GM18505 (cell line): ENCODE data around the gene ETV6.

Experiments
- ATAC-seq: cut with Tn5 transposase; IDR thresholded peaks from one replicate; pipeline ENCODE4 v1.9.1; 2021; ENCODE audit not compliant: unreplicated experiment
- POLR2A ChIP-seq: IDR thresholded peaks from 4 replicates; pipeline ENCODE4 v1.6.1; 2011; ENCODE audit warnings: borderline replicate concordance; ENCODE audit not compliant: insufficient read depth, insufficient read length; ENCODE audit errors: extremely low read depth

ETV6 gene

GRCh38 chr12:11716794-11717518, 67.5 kb downstream of the ETV6 start:
- ATAC-seq: no peak
- no peak for TF ChIP-seq POLR2A

- ATAC-seq: no peak
- no peak for TF ChIP-seq POLR2A
These were observed 68.1 kb downstream of the ETV6 start for GRCh38 chr12:11717519-11717961.

- no peak for ATAC-seq
These were observed 68.6 kb downstream of the ETV6 start for GRCh38 chr12:11718105-11718504.

GRCh38 chr12:11718768-11719253, 69.3 kb downstream of the ETV6 start:
- ATAC-seq: no peak
- no peak for TF ChIP-seq POLR2A

More at GRCh38 chr12:11718105-11718504, 68.6 kb downstream of the ETV6 start:
- no peak for TF ChIP-seq POLR2A

- TF ChIP-seq POLR2A: no peak
- no peak for ATAC-seq
These were observed 70.2 kb downstream of the ETV6 start for GRCh38 chr12:11719678-11720099.

- no peak for ATAC-seq
- TF ChIP-seq POLR2A: no peak
These were observed 72.6 kb downstream of the ETV6 start for GRCh38 chr12:11722071-11722470.

- ATAC-seq: no peak
- no peak for TF ChIP-seq POLR2A
These were observed 73.2 kb downstream of the ETV6 start for GRCh38 chr12:11722578-11723138.

- ATAC-seq: no peak
- no peak for TF ChIP-seq POLR2A
These were observed 74.5 kb downstream of the ETV6 start for GRCh38 chr12:11723993-11724392.

- ATAC-seq: no peak
- TF ChIP-seq POLR2A: no peak
These were observed 75.4 kb downstream of the ETV6 start for GRCh38 chr12:11724888-11725311.

GRCh38 chr12:11725686-11726085, 76.2 kb downstream of the ETV6 start:
- no peak for TF ChIP-seq POLR2A
- ATAC-seq: no peak

GRCh38 chr12:11726659-11727058, 77.2 kb downstream of the ETV6 start:
- no peak for TF ChIP-seq POLR2A
- ATAC-seq: no peak

- ATAC-seq: no peak
- TF ChIP-seq POLR2A: no peak
These were observed 77.7 kb downstream of the ETV6 start for GRCh38 chr12:11727133-11727664.

- TF ChIP-seq POLR2A: no peak
These were observed 78.8 kb downstream of the ETV6 start for GRCh38 chr12:11728154-11728755.

GRCh38 chr12:11729008-11729407, 79.5 kb downstream of the ETV6 start:
- ATAC-seq: no peak
- no peak for TF ChIP-seq POLR2A

More at GRCh38 chr12:11728154-11728755, 78.8 kb downstream of the ETV6 start:
- ATAC-seq: no peak

- ATAC-seq: no peak
- no peak for TF ChIP-seq POLR2A
These were observed 80.1 kb downstream of the ETV6 start for GRCh38 chr12:11729439-11730150.
